HEK293 (cell line): ENCODE results near the gene CES1.
"Not testable (repeated sequence)": the region's sequence is repeated elsewhere in the genome, so short reads cannot be mapped to it uniquely, and the experiment has no call there.

ENCODE experiments used
- CTCF ChIA-PET: fragments of 350-600 bp; formaldehyde crosslinking; extraction: SDS; loops from one replicate; lab custom pipeline; 2021; ENCODE audit warnings: antibody characterized with exemption; lab: Yijun Ruan, JAX
- POLR2A ChIA-PET: fragments of 300-600 bp; formaldehyde crosslinking; extraction: SDS; loops from one replicate; lab custom pipeline; 2020; ENCODE audit warnings: antibody characterized with exemption, inconsistent platforms; lab: Yijun Ruan, JAX
- H3K27ac ChIP-seq: fragments of 200-500 bp; sonication (Bioruptor generic); 2 replicates; pipeline ENCODE4 v1.5.1; 2014; ENCODE audit warnings: low read depth, low read length, control low read depth, inconsistent platforms; ENCODE audit errors: extremely low read depth
- H3K36me3 ChIP-seq, 2 experiments: fragments of 200-500 bp in 1 of 2; sonication (Bioruptor generic) in 1 of 2; 1 replicate in 1 of 2; 2 replicates in 1 of 2; pipeline ENCODE4 v1.5.1; 2014 to 2017; ENCODE audit warnings: inconsistent platforms in 2 of 2, low read length in 2 of 2; ENCODE audit not compliant: control insufficient read depth in 2 of 2, insufficient read depth in 1 of 2
- H3K4me1 ChIP-seq: fragments of 200-500 bp; sonication (Bioruptor generic); 2 replicates; pipeline ENCODE4 v1.5.1; 2014; ENCODE audit warnings: mild to moderate bottlenecking, low read length, inconsistent platforms; ENCODE audit not compliant: control insufficient read depth, insufficient read depth
- H3K4me3 ChIP-seq: 2 replicates; pipeline ENCODE4 v1.5.1; 2011; ENCODE audit warnings: low read depth, mild to moderate bottlenecking, control low read depth, low read length, moderate library complexity
- H3K9me3 ChIP-seq: fragments of 200-500 bp; sonication (Bioruptor generic); 2 replicates; pipeline ENCODE4 v1.5.1; 2014; ENCODE audit warnings: low read depth, low read length, inconsistent platforms; ENCODE audit not compliant: control insufficient read depth, insufficient read depth
- PATZ1 ChIP-seq: fragments of 450-650 bp; formaldehyde crosslinking; IDR thresholded peaks from 2 replicates; pipeline ENCODE4 v1.5.1; 2016; ENCODE audit warnings: missing biosample characterization, missing genetic modification characterization
- PRDM10 ChIP-seq: fragments of 450-650 bp; formaldehyde crosslinking; IDR thresholded peaks from 2 replicates; pipeline ENCODE4 v1.5.1; 2016; ENCODE audit warnings: missing biosample characterization, missing genetic modification characterization
- YY1 ChIP-seq: fragments of 450-650 bp; formaldehyde crosslinking; IDR thresholded peaks from 2 replicates; pipeline ENCODE4 v1.5.1; 2018; ENCODE audit warnings: missing biosample characterization, missing genetic modification characterization
- ZBTB17 ChIP-seq: fragments of 450-650 bp; formaldehyde crosslinking; IDR thresholded peaks from 2 replicates; pipeline ENCODE4 v1.5.1; 2016; ENCODE audit warnings: missing biosample characterization, missing genetic modification characterization
- ZEB2 ChIP-seq: fragments of 450-650 bp; formaldehyde crosslinking; IDR thresholded peaks from 2 replicates; pipeline ENCODE4 v1.5.1; 2016; ENCODE audit warnings: missing biosample characterization, missing genetic modification characterization
- ZFP3 ChIP-seq: fragments of 450-650 bp; formaldehyde crosslinking; IDR thresholded peaks from 2 replicates; pipeline ENCODE4 v1.5.1; 2016; ENCODE audit warnings: low read depth, missing biosample characterization, missing genetic modification characterization
- ZNF10 ChIP-seq: fragments of 450-650 bp; formaldehyde crosslinking; IDR thresholded peaks from 2 replicates; pipeline ENCODE4 v1.5.1; 2017; ENCODE audit warnings: missing biosample characterization, missing genetic modification characterization
- ZNF184 ChIP-seq: fragments of 450-650 bp; IDR thresholded peaks from 2 replicates; pipeline ENCODE4 v1.5.1; 2018; ENCODE audit warnings: missing biosample characterization, mild to moderate bottlenecking, missing genetic modification characterization
- ZNF19 ChIP-seq: fragments of 450-650 bp; formaldehyde crosslinking; IDR thresholded peaks from 2 replicates; pipeline ENCODE4; 2016; ENCODE audit warnings: missing biosample characterization, missing genetic modification characterization, low read depth
- ZNF280D ChIP-seq: fragments of 450-650 bp; formaldehyde crosslinking; IDR thresholded peaks from 2 replicates; pipeline ENCODE4 v1.5.1; 2016; ENCODE audit warnings: missing biosample characterization, missing genetic modification characterization
- ZNF302 ChIP-seq: fragments of 450-650 bp; formaldehyde crosslinking; IDR thresholded peaks from 2 replicates; pipeline ENCODE4 v1.5.1; 2016; ENCODE audit warnings: missing biosample characterization, missing genetic modification characterization, low read depth
- ZNF311 ChIP-seq: fragments of 450-650 bp; formaldehyde crosslinking; IDR thresholded peaks from 2 replicates; pipeline ENCODE4 v1.5.1; 2017; ENCODE audit warnings: missing biosample characterization, missing genetic modification characterization, borderline replicate concordance
- ZNF48 ChIP-seq: fragments of 450-650 bp; formaldehyde crosslinking; IDR thresholded peaks from 2 replicates; pipeline ENCODE4 v1.5.1; 2016; ENCODE audit warnings: missing biosample characterization, missing genetic modification characterization
- ZNF645 ChIP-seq: fragments of 450-650 bp; formaldehyde crosslinking; IDR thresholded peaks from 2 replicates; pipeline ENCODE4; 2016; ENCODE audit warnings: missing biosample characterization, missing genetic modification characterization
- ZNF768 ChIP-seq: fragments of 450-650 bp; formaldehyde crosslinking; IDR thresholded peaks from 2 replicates; pipeline ENCODE4 v1.5.1; 2018; ENCODE audit warnings: missing biosample characterization, mild to moderate bottlenecking, missing genetic modification characterization
- TF ChIP-seq, protein P1 (sequence below): fragments of 450-650 bp; formaldehyde crosslinking; IDR thresholded peaks from 2 replicates; pipeline ENCODE4 v1.5.1; 2016; ENCODE audit warnings: missing biosample characterization, missing genetic modification characterization

Gene CES1

GRCh38 chr16:55861288-55861687 lies 28.4 kb upstream of the CES1 start (continued):
- TF ChIP-seq PATZ1 (tag by site-specific recombination) (no peak), ZNF645 (tag by site-specific recombination) (no peak), PRDM10 (no peak), ZBTB17 (tag by site-specific recombination) (no peak)
- TF ChIP-seq, protein P1, sequence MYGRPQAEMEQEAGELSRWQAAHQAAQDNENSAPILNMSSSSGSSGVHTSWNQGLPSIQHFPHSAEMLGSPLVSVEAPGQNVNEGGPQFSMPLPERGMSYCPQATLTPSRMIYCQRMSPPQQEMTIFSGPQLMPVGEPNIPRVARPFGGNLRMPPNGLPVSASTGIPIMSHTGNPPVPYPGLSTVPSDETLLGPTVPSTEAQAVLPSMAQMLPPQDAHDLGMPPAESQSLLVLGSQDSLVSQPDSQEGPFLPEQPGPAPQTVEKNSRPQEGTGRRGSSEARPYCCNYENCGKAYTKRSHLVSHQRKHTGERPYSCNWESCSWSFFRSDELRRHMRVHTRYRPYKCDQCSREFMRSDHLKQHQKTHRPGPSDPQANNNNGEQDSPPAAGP (tag by site-specific recombination): no peak

DNA sequence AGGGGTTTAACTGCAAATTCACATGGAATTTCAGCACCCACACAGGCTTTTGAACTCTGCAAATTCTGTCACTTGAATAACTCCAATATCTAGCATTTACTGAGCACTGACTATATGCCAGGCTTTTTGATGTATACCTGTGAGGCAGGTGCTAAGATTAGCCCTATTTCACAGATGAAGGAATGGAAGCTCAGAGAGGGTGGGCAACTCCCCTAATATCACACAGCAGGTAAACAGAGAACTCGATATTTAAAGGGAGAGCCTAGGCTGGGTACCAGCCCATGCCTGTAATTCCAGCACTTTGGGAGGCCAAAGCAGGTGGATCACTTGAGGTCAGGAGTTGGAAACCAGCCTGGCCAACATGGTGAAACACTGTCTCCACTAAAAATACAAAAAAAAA lies 24.8 kb upstream of the CES1 start:
- CTCF ChIA-PET: interaction anchor here (0.5 kb wide), 1 partner anchor 170 kb away, joined by 3 read pairs; no protein-coding TSS in a partner anchor
- H3K9me3 ChIP-seq, H3K4me1 ChIP-seq, H3K27ac ChIP-seq, H3K4me3 ChIP-seq, H3K36me3 ChIP-seq: not testable (repeated sequence)
- TF ChIP-seq ZNF768: 0 out of 2 replicates have a peak, but pooled peaks have one; percentile 44
- POLR2A ChIA-PET: interaction anchor here (0.8 kb wide), 1 partner anchor 464 kb away, joined by 3 read pairs; no protein-coding TSS in a partner anchor

GRCh38 chr16:55856950-55857349 lies 24.1 kb upstream of the CES1 start:
- CTCF ChIA-PET: no interaction called here
- Histone ChIP-seq H3K4me1 (no peaks in the 10 kb centered on the region), H3K36me3 (no peaks in the 10 kb centered on the region), H3K4me3 (no peak overlapping the region), H3K27ac (no peak overlapping the region), H3K9me3 (no peaks in the 10 kb centered on the region)
- POLR2A ChIA-PET: interaction anchor here (0.8 kb wide), 1 partner anchor 465 kb away, joined by 3 read pairs; no protein-coding TSS in a partner anchor
- TF ChIP-seq ZFP3 (tag by site-specific recombination) (no peak), ZNF184 (tag by site-specific recombination) (no peak), ZNF10 (no peak), ZNF302 (no peak), ZNF19 (no peak), ZNF311 (tag by site-specific recombination) (no peak), ZNF280D (tag by site-specific recombination) (no peak), ZEB2 (no peak), ZNF48 (tag by site-specific recombination) (no peak), YY1 (tag by site-specific recombination) (no peak)
